Measurements from ENCODE around the gene BRSK1. TPM values are rescaled to one million over a fixed set of nuclear protein-coding genes. Genes with fewer than 3 reads are reported as not detected.

BRSK1 gene
- total and polyA plus RNA-seq, 2 of the 8 experiments (the other 6 are each of a cell fraction or from before 2014, with no cell fraction given), result 27.6 to 32.7 TPM

GRCh38 chr19:55279340-55279739 lies 4.5 kb upstream of the BRSK1 start (continued):
- TF ChIP-seq CHD7 (IDR thresholded peaks at IDR 0.05; ENCODE audit: insufficient replicate concordance, low read length), result no peak
- no peak for TF ChIP-seq GABPA (IDR thresholded peaks at IDR 0.05; ENCODE audit: borderline replicate concordance, insufficient read depth, low read length)
- TF ChIP-seq MAX (IDR thresholded peaks at IDR 0.05), result no peak
- no peak for TF ChIP-seq MAFK (IDR thresholded peaks at IDR 0.05; ENCODE audit: low read depth, low read length)
- no peak for TF ChIP-seq SAP30 (IDR thresholded peaks at IDR 0.05; ENCODE audit: insufficient read depth, insufficient replicate concordance, low read length)
- no peak for TF ChIP-seq SUZ12 (IDR thresholded peaks at IDR 0.05; ENCODE audit: low read length)
- no peak for TF ChIP-seq ATF2 (IDR thresholded peaks at IDR 0.05; ENCODE audit: low read length)
- TF ChIP-seq RNF2 (IDR thresholded peaks at IDR 0.05; ENCODE audit: borderline replicate concordance, low read depth, low read length, missing control alignments, poor library complexity, severe bottlenecking), result no peak
- TF ChIP-seq GTF2F1 (IDR thresholded peaks at IDR 0.05; ENCODE audit: borderline replicate concordance, low read depth, low read length), result no peak
